NCI-H2029 (cell line): ENCODE measurements around the gene UST.
"Not testable (repeated sequence)": the region's sequence is repeated elsewhere in the genome, so short reads cannot be mapped to it uniquely, and the experiment has no call there.

Source experiments
- DNase-seq: peaks from one replicate; lab custom pipeline; 2025; lab: John Stamatoyannopoulos, UW

UST gene

GRCh38 chr6:149089510-149089909 lies 342.7 kb downstream of the UST start:
- no peak for DNase-seq

- DNase-seq: no peak
Measured at GRCh38 chr6:149090937-149091336, 344.1 kb downstream of the UST start.

- DNase-seq: no peak
Measured at GRCh38 chr6:149093643-149094042, 346.8 kb downstream of the UST start.

GRCh38 chr6:149094156-149094555 lies 347.3 kb downstream of the UST start:
- no peak for DNase-seq

- DNase-seq: no peak
Measured at GRCh38 chr6:149094934-149095351, 348.1 kb downstream of the UST start.

- no peak for DNase-seq
Measured at GRCh38 chr6:149095842-149096241, 349.0 kb downstream of the UST start.

- DNase-seq: no peak
Measured at GRCh38 chr6:149097794-149098193, 351.0 kb downstream of the UST start.

- no peak for DNase-seq
Measured at GRCh38 chr6:149098700-149099276, 352.0 kb downstream of the UST start.

GRCh38 chr6:149102324-149102723 lies 355.5 kb downstream of the UST start:
- DNase-seq: no peak

GRCh38 chr6:149103950-149104349 lies 357.1 kb downstream of the UST start:
- not testable (repeated sequence) for DNase-seq

GRCh38 chr6:149107520-149107919 lies 360.7 kb downstream of the UST start:
- DNase-seq: no peak

- no peak for DNase-seq
Measured at GRCh38 chr6:149108038-149108748, 361.4 kb downstream of the UST start.

- no peak for DNase-seq
Measured at GRCh38 chr6:149108749-149109100, 361.9 kb downstream of the UST start.

GRCh38 chr6:149109397-149110070 lies 362.7 kb downstream of the UST start:
- DNase-seq: no peak

GRCh38 chr6:149111556-149112115 lies 364.8 kb downstream of the UST start:
- no peak for DNase-seq

GRCh38 chr6:149112976-149113375 lies 366.1 kb downstream of the UST start:
- no peak for DNase-seq

- DNase-seq: no peak
Measured at GRCh38 chr6:149114167-149114566, 367.3 kb downstream of the UST start.

- DNase-seq: no peak
Measured at GRCh38 chr6:149118737-149119653, 372.2 kb downstream of the UST start.

- DNase-seq: no peak
Measured at GRCh38 chr6:149122850-149123821, 376.3 kb downstream of the UST start.

GRCh38 chr6:149125309-149125708 lies 378.5 kb downstream of the UST start:
- no peak for DNase-seq
